Measurements from ENCODE around the gene NFKBIZ. TPM values are rescaled to one million over a fixed set of nuclear protein-coding genes. Genes with fewer than 3 reads are reported as not detected.
A peak's percentile ranks its signal among the peaks of the same experiment; 100 is the strongest.

Gene NFKBIZ
- total and polyA plus RNA-seq, 4 donors, result 27.6 to 94.8 (median 81.3) TPM

DNA sequence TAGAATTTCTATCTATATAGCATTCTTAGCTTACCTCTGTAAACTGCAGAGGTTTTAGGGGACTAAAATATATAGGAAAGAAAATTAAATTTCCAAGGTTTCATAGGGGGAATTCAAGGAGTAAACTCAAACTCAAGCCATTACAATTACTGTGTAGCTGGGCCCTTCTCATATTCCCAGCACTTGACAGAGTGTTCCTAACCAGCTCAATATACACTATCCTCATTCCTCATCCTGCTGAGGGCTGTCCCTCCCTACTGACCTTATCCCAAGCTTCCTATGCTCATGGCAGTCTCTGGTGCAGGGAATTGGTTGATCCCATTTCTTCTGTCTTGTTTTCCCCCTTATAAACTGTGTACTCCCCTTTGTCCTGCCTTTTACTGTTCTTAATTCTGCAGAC lies 36.4 kb upstream of the NFKBIZ start:
- H3K27me3 ChIP-seq (ENCODE audit: control insufficient read depth in 3 of 3, insufficient read depth in 3 of 3, low read length in 2 of 3), result no peaks in the 10 kb centered on the region
- H3K4me3 ChIP-seq, result no peak overlapping the region
- no peak overlapping the region for H3K27ac ChIP-seq (ENCODE audit: low read depth in 1 of 2, low read length in 1 of 2)
- no peak for ATAC-seq (ENCODE audit: insufficient read depth, low FRiP score)
- no peak overlapping the region for H3K9ac ChIP-seq (ENCODE audit: insufficient read depth in 1 of 2, low read length in 2 of 2)
- H3K36me3 ChIP-seq (ENCODE audit: control insufficient read depth in 4 of 4, insufficient read depth in 4 of 4, low read length in 4 of 4), result peaks cover 0 to 9% (median 5%) of the 10 kb centered on the region in 4 donors
- H3K4me1 ChIP-seq (ENCODE audit: control insufficient read depth in 5 of 5, insufficient read depth in 5 of 5, low read length in 5 of 5), result peaks cover 0 to 14% (median 6%) of the 10 kb centered on the region in 5 donors
- no peaks in the 10 kb centered on the region for H3K9me3 ChIP-seq (ENCODE audit: control insufficient read depth in 4 of 4, insufficient read depth in 3 of 4, low read length in 3 of 4)
- TF ChIP-seq, protein P1, sequence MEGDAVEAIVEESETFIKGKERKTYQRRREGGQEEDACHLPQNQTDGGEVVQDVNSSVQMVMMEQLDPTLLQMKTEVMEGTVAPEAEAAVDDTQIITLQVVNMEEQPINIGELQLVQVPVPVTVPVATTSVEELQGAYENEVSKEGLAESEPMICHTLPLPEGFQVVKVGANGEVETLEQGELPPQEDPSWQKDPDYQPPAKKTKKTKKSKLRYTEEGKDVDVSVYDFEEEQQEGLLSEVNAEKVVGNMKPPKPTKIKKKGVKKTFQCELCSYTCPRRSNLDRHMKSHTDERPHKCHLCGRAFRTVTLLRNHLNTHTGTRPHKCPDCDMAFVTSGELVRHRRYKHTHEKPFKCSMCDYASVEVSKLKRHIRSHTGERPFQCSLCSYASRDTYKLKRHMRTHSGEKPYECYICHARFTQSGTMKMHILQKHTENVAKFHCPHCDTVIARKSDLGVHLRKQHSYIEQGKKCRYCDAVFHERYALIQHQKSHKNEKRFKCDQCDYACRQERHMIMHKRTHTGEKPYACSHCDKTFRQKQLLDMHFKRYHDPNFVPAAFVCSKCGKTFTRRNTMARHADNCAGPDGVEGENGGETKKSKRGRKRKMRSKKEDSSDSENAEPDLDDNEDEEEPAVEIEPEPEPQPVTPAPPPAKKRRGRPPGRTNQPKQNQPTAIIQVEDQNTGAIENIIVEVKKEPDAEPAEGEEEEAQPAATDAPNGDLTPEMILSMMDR (IDR thresholded peaks at IDR 0.05; ENCODE audit: control extremely low read depth, extremely low read depth), result no peak
- DNase-seq, result no peak

DNA sequence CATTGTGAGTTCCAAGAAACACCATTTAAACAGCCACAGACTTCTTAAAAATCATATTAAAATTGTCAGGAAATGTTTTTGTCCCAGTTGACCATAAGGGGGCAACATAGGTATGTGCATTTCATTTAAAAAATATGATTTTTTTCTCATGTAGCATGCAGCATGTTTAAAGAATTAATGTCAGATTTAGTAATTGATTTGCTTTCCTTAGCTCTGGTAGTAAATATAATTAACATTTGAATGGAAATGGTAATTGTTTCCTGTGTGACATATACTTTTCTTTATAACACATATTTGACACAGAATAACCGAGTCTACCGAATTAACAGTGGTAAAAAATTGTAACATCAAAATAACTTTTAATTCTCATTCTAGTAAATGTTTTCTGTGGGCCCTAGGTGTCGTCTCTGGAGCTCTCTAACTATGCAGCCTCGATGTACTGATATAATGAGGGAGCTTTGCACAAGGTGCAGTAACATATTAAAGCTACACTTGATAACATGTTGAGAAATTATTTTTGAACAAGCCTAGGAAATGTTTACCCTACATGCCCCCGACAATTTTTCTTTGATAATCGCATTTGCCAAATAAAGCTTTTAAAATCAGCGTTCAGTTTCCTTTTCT lies 35.4 kb upstream of the NFKBIZ start:
- Histone ChIP-seq H3K4me3 (no peak overlapping the region), H3K27ac (ENCODE audit: low read depth in 1 of 2, low read length in 1 of 2) (no peak overlapping the region), H3K9ac (ENCODE audit: insufficient read depth in 1 of 2, low read length in 2 of 2) (no peak overlapping the region), H3K4me1 (ENCODE audit: control insufficient read depth in 5 of 5, insufficient read depth in 5 of 5, low read length in 5 of 5) (peaks cover 0 to 14% (median 6%) of the 10 kb centered on the region in 5 donors), H3K36me3 (ENCODE audit: control insufficient read depth in 4 of 4, insufficient read depth in 4 of 4, low read length in 4 of 4) (peaks cover 0 to 9% (median 6%) of the 10 kb centered on the region in 4 donors), H3K27me3 (ENCODE audit: control insufficient read depth in 3 of 3, insufficient read depth in 3 of 3, low read length in 2 of 3) (no peaks in the 10 kb centered on the region), H3K9me3 (ENCODE audit: control insufficient read depth in 4 of 4, insufficient read depth in 3 of 4, low read length in 3 of 4) (no peaks in the 10 kb centered on the region)
- DNase-seq (peak in 2 of 3 donors; percentile 73 to 74), ATAC-seq (ENCODE audit: insufficient read depth, low FRiP score) (no peak)
- TF ChIP-seq, protein P1 (IDR thresholded peaks at IDR 0.05; ENCODE audit: control extremely low read depth, extremely low read depth), result peak; percentile 45
- WGBS, 2 donors, result 62 to 73% methylated on average over 7 of the region's 7 CpGs

DNA sequence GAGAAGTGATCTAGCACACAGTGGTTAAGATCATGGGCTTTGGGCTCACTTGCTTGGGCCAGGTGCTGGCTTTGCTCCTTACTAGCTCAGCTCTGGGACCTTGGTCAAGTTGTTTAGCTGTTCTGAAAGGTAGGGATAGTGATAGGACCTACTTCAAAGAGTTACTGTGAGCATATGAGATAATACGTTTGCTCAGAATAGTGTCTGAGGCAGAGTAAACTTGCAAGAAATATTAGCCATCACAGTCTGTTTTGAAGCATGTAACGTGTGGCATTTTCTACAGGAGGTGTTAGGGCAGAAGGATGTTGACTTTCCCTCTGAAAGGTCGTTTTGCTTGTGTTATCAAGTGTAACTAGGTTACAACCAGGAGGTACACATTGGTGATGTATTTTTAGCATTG lies 34.5 kb upstream of the NFKBIZ start:
- WGBS, 2 donors, result 65 to 78% methylated on average over 3 of the region's 3 CpGs
- H3K4me1 ChIP-seq (ENCODE audit: control insufficient read depth in 5 of 5, insufficient read depth in 5 of 5, low read length in 5 of 5), result peaks cover 0 to 7% (median under 1%) of the 10 kb centered on the region in 5 donors

More for the DNA sequence above, 34.5 kb upstream of the NFKBIZ start:
- no peak for DNase-seq
- ATAC-seq (ENCODE audit: insufficient read depth, low FRiP score), result no peak
- Histone ChIP-seq H3K27ac (ENCODE audit: low read depth in 1 of 2, low read length in 1 of 2) (no peak overlapping the region), H3K36me3 (ENCODE audit: control insufficient read depth in 4 of 4, insufficient read depth in 4 of 4, low read length in 4 of 4) (peaks cover 0 to 9% (median 6%) of the 10 kb centered on the region in 4 donors), H3K27me3 (ENCODE audit: control insufficient read depth in 3 of 3, insufficient read depth in 3 of 3, low read length in 2 of 3) (no peaks in the 10 kb centered on the region), H3K9ac (ENCODE audit: insufficient read depth in 1 of 2, low read length in 2 of 2) (no peak overlapping the region), H3K9me3 (ENCODE audit: control insufficient read depth in 4 of 4, insufficient read depth in 3 of 4, low read length in 3 of 4) (no peaks in the 10 kb centered on the region), H3K4me3 (no peak overlapping the region)
- TF ChIP-seq, protein P1 (IDR thresholded peaks at IDR 0.05; ENCODE audit: control extremely low read depth, extremely low read depth), result no peak

All from lung (tissue), 12 donors.